Muscle of leg (tissue), 9 donors: ENCODE results near the gene SLC51A. TPM values are rescaled to one million over a fixed set of nuclear protein-coding genes. Genes with fewer than 3 reads are reported as not detected.

Source experiments
- polyA plus RNA-seq, 8 donors: library from polyadenylated mRNA; unstranded; fragments of 120-200 nt; gene quantifications; one replicate each; pipeline versions ENCODE4 v1.2.1 to v1.2.3, GENCODE V29; 2013; ENCODE audit warnings: inconsistent platforms in 1 of 8, low replicate concordance in 1 of 8; ENCODE audit not compliant: insufficient read length in 8 of 8, insufficient read depth in 1 of 8
- total RNA-seq: library from RNA; stranded (reverse); fragments of 120-200 nt; gene quantifications from one replicate; pipeline ENCODE4 v1.2.4, GENCODE V29; 2013

The SLC51A gene
- total and polyA plus RNA-seq, 9 donors, result 0.44 to 9.0 (median 6.5) TPM

Other genes with a start within 250 kb of the SLC51A start
- 46.2 TPM for gene TFRC, start 134.4 kb upstream of the SLC51A start, total RNA-seq
- 10 to 100 TPM; 24.7 to 45.8 (median 30.7) TPM for gene TFRC, start 134.4 kb upstream of the SLC51A start, polyA plus RNA-seq
- not detected for gene ZDHHC19, start 5.1 kb upstream of the SLC51A start, total RNA-seq
- gene ZDHHC19, start 5.1 kb upstream of the SLC51A start, polyA plus RNA-seq, result under 1 TPM in 2 of 8 donors, not detected in 6; 0.24 to 0.32 TPM
- gene PCYT1A, start 71.2 kb downstream of the SLC51A start, total RNA-seq, result 34.7 TPM
- gene PCYT1A, start 71.2 kb downstream of the SLC51A start, polyA plus RNA-seq, result 10 to 100 TPM; 29.9 to 41.9 (median 37.4) TPM
- gene DYNLT2B, start 101.7 kb downstream of the SLC51A start, total RNA-seq, result 8.8 TPM
- gene DYNLT2B, start 101.7 kb downstream of the SLC51A start, polyA plus RNA-seq, result 10 to 100 TPM in 6 of 8 donors, 1 to 10 TPM in 2; 8.3 to 13.6 (median 10.8) TPM
- not detected for gene TM4SF19, start 121.9 kb downstream of the SLC51A start, total RNA-seq
- gene TM4SF19, start 121.9 kb downstream of the SLC51A start, polyA plus RNA-seq, result under 1 TPM in 6 of 8 donors, not detected in 2; 0.15 to 0.44 (median 0.33) TPM
- 14.3 TPM for gene UBXN7, start 215.9 kb downstream of the SLC51A start, total RNA-seq
- gene UBXN7, start 215.9 kb downstream of the SLC51A start, polyA plus RNA-seq, result 10 to 100 TPM; 12.8 to 22.0 (median 16.7) TPM